HFFc6 (cell line): ENCODE data around the gene ECHDC1. TPM values are rescaled to one million over a fixed set of nuclear protein-coding genes. Genes with fewer than 3 reads are reported as not detected.

Experiments used
- DNase-seq: peaks from one replicate; pipeline ENCODE4 v3.0.0-alpha.2; 2018
- H3K27ac Mint-ChIP-seq: 2 replicates; pipeline ENCODE4 v1.8.0; 2020; ENCODE audit warnings: mild to moderate bottlenecking, mixed read lengths
- H3K27me3 Mint-ChIP-seq: 2 replicates; pipeline ENCODE4 v1.8.0; 2021; ENCODE audit warnings: mild to moderate bottlenecking, moderate library complexity, mixed read lengths; ENCODE audit not compliant: insufficient read depth
- H3K36me3 Mint-ChIP-seq: 2 replicates; pipeline ENCODE4 v1.8.0; 2021; ENCODE audit warnings: low read depth, mixed read lengths
- H3K4me1 Mint-ChIP-seq: 2 replicates; pipeline ENCODE4 v1.8.0; 2020; ENCODE audit warnings: low read depth, mixed read lengths
- H3K4me3 Mint-ChIP-seq: 2 replicates; pipeline ENCODE4 v1.8.0; 2020; ENCODE audit warnings: mild to moderate bottlenecking, moderate library complexity, mixed read lengths
- H3K9me3 Mint-ChIP-seq: 2 replicates; pipeline ENCODE4 v1.8.0; 2020; ENCODE audit warnings: mild to moderate bottlenecking, mixed read lengths
- CTCF ChIP-seq: fragments of 200-600 bp; sonication (generic); IDR thresholded peaks from 2 replicates; pipeline ENCODE4 v1.5.0; 2021; ENCODE audit warnings: antibody characterized with exemption, mild to moderate bottlenecking
- total RNA-seq, 6 experiments: library from RNA; stranded (reverse); fragmentation: NEBNext Ultra II Directional; extraction: Animal tissue kit (Norgen Biotek cat#: 25700); gene quantifications; 2 replicates in 1 of 6; 3 replicates in 5 of 6; pipeline ENCODE4 v1.2.3, GENCODE V29; 2021

Gene ECHDC1
- total RNA-seq, 6 experiments from 2014 or later = 62.2 to 69.9 (median 65.9) TPM

- no peak for TF ChIP-seq CTCF
- no peak for DNase-seq
- Mint-ChIP-seq H3K27me3 (peaks cover 4% of the 10 kb centered on the region), H3K9me3 (peaks cover 12% of the 10 kb centered on the region), H3K4me1 (peaks cover 34% of the 10 kb centered on the region), H3K36me3 (peaks cover 30% of the 10 kb centered on the region), H3K4me3 (peak overlapping the region; percentile 33; the same call in 1 of the 2 replicates), H3K27ac (peak overlapping the region; percentile 94)
These were observed 23.6 kb upstream of the ECHDC1 start for GRCh38 chr6:127367023-127367375.

- H3K4me3 Mint-ChIP-seq = peak overlapping the region; percentile 47
- H3K9me3 Mint-ChIP-seq = peaks cover 6% of the 10 kb centered on the region
- peak; percentile 97 for DNase-seq
- H3K27ac Mint-ChIP-seq = peak overlapping the region; percentile 94
- peaks cover 34% of the 10 kb centered on the region for H3K4me1 Mint-ChIP-seq
- H3K27me3 Mint-ChIP-seq = peaks cover 4% of the 10 kb centered on the region
- peaks cover 25% of the 10 kb centered on the region for H3K36me3 Mint-ChIP-seq
- TF ChIP-seq CTCF = no peak
These were observed 23.0 kb upstream of the ECHDC1 start for GRCh38 chr6:127366282-127367022.

GRCh38 chr6:127365874-127366273 is 22.5 kb upstream of the ECHDC1 start:
- Mint-ChIP-seq H3K9me3 (peaks cover 4% of the 10 kb centered on the region), H3K4me1 (peaks cover 34% of the 10 kb centered on the region), H3K4me3 (peak overlapping the region; percentile 47), H3K27ac (peak overlapping the region; percentile 94), H3K36me3 (peaks cover 22% of the 10 kb centered on the region), H3K27me3 (peaks cover 4% of the 10 kb centered on the region; the same call in 1 of the 2 replicates)
- no peak for TF ChIP-seq CTCF
- DNase-seq = no peak

GRCh38 chr6:127352524-127352923 is 9.1 kb upstream of the ECHDC1 start:
- no peak overlapping the region for H3K27ac Mint-ChIP-seq
- DNase-seq = no peak
- no peak for TF ChIP-seq CTCF
- H3K4me3 Mint-ChIP-seq = no peak overlapping the region
- H3K27me3 Mint-ChIP-seq = no peaks in the 10 kb centered on the region; the same call in 1 of the 2 replicates
- no peaks in the 10 kb centered on the region for H3K4me1 Mint-ChIP-seq
- peaks cover 7% of the 10 kb centered on the region for H3K9me3 Mint-ChIP-seq
- H3K36me3 Mint-ChIP-seq = peaks cover 29% of the 10 kb centered on the region

- Mint-ChIP-seq H3K36me3 (peaks cover 29% of the 10 kb centered on the region), H3K9me3 (peaks cover 4% of the 10 kb centered on the region; the same call in 1 of the 2 replicates), H3K27me3 (no peaks in the 10 kb centered on the region; the same call in 1 of the 2 replicates), H3K4me3 (no peak overlapping the region), H3K4me1 (0 out of 2 replicates have a peak, but pooled peaks cover 6% of the 10 kb centered on the region), H3K27ac (no peak overlapping the region)
- DNase-seq = no peak
- no peak for TF ChIP-seq CTCF
These were observed 6.6 kb upstream of the ECHDC1 start for GRCh38 chr6:127349980-127350379.
